OCI-M2 (cell line): ENCODE measurements around the gene SAMD4A.

Experiments used
- DNase-seq: peaks from one replicate; lab custom pipeline; 2025; ENCODE audit not compliant: unreplicated experiment; lab: John Stamatoyannopoulos, UW

The SAMD4A gene

GRCh38 chr14:54653712-54654469, 87.0 kb downstream of the SAMD4A start:
- DNase-seq: no peak

GRCh38 chr14:54654605-54655004, 87.7 kb downstream of the SAMD4A start:
- DNase-seq: no peak

- DNase-seq: no peak
Measured at GRCh38 chr14:54658836-54659235, 91.9 kb downstream of the SAMD4A start.

- DNase-seq: no peak
Measured at GRCh38 chr14:54659365-54659764, 92.4 kb downstream of the SAMD4A start.

- DNase-seq: no peak
Measured at GRCh38 chr14:54660604-54661111, 93.7 kb downstream of the SAMD4A start.

- DNase-seq: no peak
Measured at GRCh38 chr14:54662491-54663133, 95.7 kb downstream of the SAMD4A start.

- DNase-seq: no peak
Measured at GRCh38 chr14:54664961-54665360, 98.0 kb downstream of the SAMD4A start.

- DNase-seq: no peak
Measured at GRCh38 chr14:54665946-54666345, 99.0 kb downstream of the SAMD4A start.

GRCh38 chr14:54667026-54667744, 100.3 kb downstream of the SAMD4A start:
- DNase-seq: no peak

- no peak for DNase-seq
Measured at GRCh38 chr14:54667764-54668163, 100.8 kb downstream of the SAMD4A start.

- no peak for DNase-seq
Measured at GRCh38 chr14:54669721-54670561, 103.0 kb downstream of the SAMD4A start.

- no peak for DNase-seq
Measured at GRCh38 chr14:54671537-54671936, 104.6 kb downstream of the SAMD4A start.

GRCh38 chr14:54672181-54672580, 105.3 kb downstream of the SAMD4A start:
- DNase-seq: no peak

- DNase-seq: no peak
Measured at GRCh38 chr14:54672688-54673087, 105.8 kb downstream of the SAMD4A start.

- no peak for DNase-seq
Measured at GRCh38 chr14:54673193-54674045, 106.5 kb downstream of the SAMD4A start.

- no peak for DNase-seq
Measured at GRCh38 chr14:54674046-54674741, 107.3 kb downstream of the SAMD4A start.

- no peak for DNase-seq
Measured at GRCh38 chr14:54675236-54676128, 108.6 kb downstream of the SAMD4A start.
